Gastroesophageal sphincter (tissue), 3 donors: Measurements from ENCODE around the gene TCF4.

Experiments
- POLR2A ChIP-seq, 2 donors: fragments of 450-650 bp; IDR thresholded peaks; one replicate each; pipeline ENCODE4 v1.6.1; 2017; ENCODE audit warnings: antibody characterized with exemption in 2 of 2, mild to moderate bottlenecking in 2 of 2, moderate library complexity in 1 of 2
- POLR2AphosphoS5 ChIP-seq: sonication (generic); formaldehyde crosslinking; IDR thresholded peaks from one replicate; pipeline ENCODE4 v1.6.1; 2017; ENCODE audit warnings: antibody characterized with exemption
- TF ChIP-seq, protein P1 (sequence below), 4 experiments: fragments of 200-600 bp in 2 of 4; fragments of 450-650 bp in 2 of 4; sonication (generic) in 1 of 4; IDR thresholded peaks; one replicate each; pipeline ENCODE4 v1.5.1; 2017 to 2019; ENCODE audit warnings: antibody characterized with exemption in 4 of 4, mild to moderate bottlenecking in 2 of 4, moderate library complexity in 2 of 4

GRCh38 chr18:55588870-55589595 is 1.0 kb upstream of the TCF4 start:
- TF ChIP-seq POLR2AphosphoS5 = no peak
- TF ChIP-seq POLR2A (IDR thresholded peaks at IDR 0.05) = no peak
- TF ChIP-seq, protein P1, sequence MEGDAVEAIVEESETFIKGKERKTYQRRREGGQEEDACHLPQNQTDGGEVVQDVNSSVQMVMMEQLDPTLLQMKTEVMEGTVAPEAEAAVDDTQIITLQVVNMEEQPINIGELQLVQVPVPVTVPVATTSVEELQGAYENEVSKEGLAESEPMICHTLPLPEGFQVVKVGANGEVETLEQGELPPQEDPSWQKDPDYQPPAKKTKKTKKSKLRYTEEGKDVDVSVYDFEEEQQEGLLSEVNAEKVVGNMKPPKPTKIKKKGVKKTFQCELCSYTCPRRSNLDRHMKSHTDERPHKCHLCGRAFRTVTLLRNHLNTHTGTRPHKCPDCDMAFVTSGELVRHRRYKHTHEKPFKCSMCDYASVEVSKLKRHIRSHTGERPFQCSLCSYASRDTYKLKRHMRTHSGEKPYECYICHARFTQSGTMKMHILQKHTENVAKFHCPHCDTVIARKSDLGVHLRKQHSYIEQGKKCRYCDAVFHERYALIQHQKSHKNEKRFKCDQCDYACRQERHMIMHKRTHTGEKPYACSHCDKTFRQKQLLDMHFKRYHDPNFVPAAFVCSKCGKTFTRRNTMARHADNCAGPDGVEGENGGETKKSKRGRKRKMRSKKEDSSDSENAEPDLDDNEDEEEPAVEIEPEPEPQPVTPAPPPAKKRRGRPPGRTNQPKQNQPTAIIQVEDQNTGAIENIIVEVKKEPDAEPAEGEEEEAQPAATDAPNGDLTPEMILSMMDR (IDR thresholded peaks at IDR 0.05) = no peak
